ENCODE data around the gene PROC. TPM values are rescaled to one million over a fixed set of nuclear protein-coding genes. Genes with fewer than 3 reads are reported as not detected.

PROC gene
- total RNA-seq, 1 donor from 2014 or later = 1.0 TPM

- Histone ChIP-seq H3K36me3 (ENCODE audit: insufficient read depth, low read length) (no peaks in the 10 kb centered on the region), H2AFZ (ENCODE audit: low read depth, low read length) (no peak overlapping the region), H3K9ac (ENCODE audit: low read length) (no peak overlapping the region), H3K4me3 (ENCODE audit: insufficient read depth, low read depth, low read length) (no peak overlapping the region), H4K20me1 (ENCODE audit: insufficient read depth, low read length) (no peaks in the 10 kb centered on the region), H3K4me1 (ENCODE audit: insufficient read depth, low read length) (peaks cover 31% of the 10 kb centered on the region), H3K27ac (ENCODE audit: low read depth, low read length) (no peak overlapping the region), H3K9me3 (ENCODE audit: insufficient read depth, low read depth, low read length) (no peaks in the 10 kb centered on the region), H3K79me2 (ENCODE audit: insufficient read depth, low read length) (no peaks in the 10 kb centered on the region), H3K4me2 (ENCODE audit: low read length) (no peak overlapping the region), H3K27me3 (ENCODE audit: insufficient read depth, low read length) (no peaks in the 10 kb centered on the region)
- DNase-seq (ENCODE audit: low read depth) = no peak
- peaks cover 34% of the 10 kb centered on the region for H3K4me1 Mint-ChIP-seq (ENCODE audit: low read depth, unreplicated experiment)
- no peaks in the 10 kb centered on the region for H3K27me3 Mint-ChIP-seq (ENCODE audit: low read depth, unreplicated experiment)
- no peak overlapping the region for H3K27ac Mint-ChIP-seq (ENCODE audit: unreplicated experiment)
- FAIRE-seq = no peak
- TF ChIP-seq CTCF (IDR thresholded peaks at IDR 0.05; ENCODE audit: insufficient read depth, low read depth, low read length) (no peak), EZH2 (IDR thresholded peaks at IDR 0.05; ENCODE audit: insufficient read depth, low read length) (no peak)
- no peaks in the 10 kb centered on the region for H3K9me3 Mint-ChIP-seq (ENCODE audit: unreplicated experiment)
- H3K36me3 Mint-ChIP-seq (ENCODE audit: low read depth, unreplicated experiment) = no peaks in the 10 kb centered on the region
- no peak overlapping the region for H3K4me3 Mint-ChIP-seq (ENCODE audit: unreplicated experiment)
Observed at GRCh38 chr2:127404466-127405254, 13.6 kb upstream of the PROC start.

- H3K27ac ChIP-seq (ENCODE audit: low read depth, low read length) = no peak overlapping the region
- no peak overlapping the region for H3K4me3 Mint-ChIP-seq (ENCODE audit: unreplicated experiment)
- H2AFZ ChIP-seq (ENCODE audit: low read depth, low read length) = no peak overlapping the region
- peaks cover 31% of the 10 kb centered on the region for H3K4me1 Mint-ChIP-seq (ENCODE audit: low read depth, unreplicated experiment)
- H3K4me2 ChIP-seq (ENCODE audit: low read length) = no peak overlapping the region
- H4K20me1 ChIP-seq (ENCODE audit: insufficient read depth, low read length) = no peaks in the 10 kb centered on the region
- H3K27ac Mint-ChIP-seq (ENCODE audit: unreplicated experiment) = no peak overlapping the region
- no peak overlapping the region for H3K4me3 ChIP-seq (ENCODE audit: insufficient read depth, low read depth, low read length)
- no peaks in the 10 kb centered on the region for H3K36me3 ChIP-seq (ENCODE audit: insufficient read depth, low read length)
- no peaks in the 10 kb centered on the region for H3K79me2 ChIP-seq (ENCODE audit: insufficient read depth, low read length)
- no peak overlapping the region for H3K9ac ChIP-seq (ENCODE audit: low read length)
- H3K4me1 ChIP-seq (ENCODE audit: insufficient read depth, low read length) = peaks cover 31% of the 10 kb centered on the region
- H3K27me3 ChIP-seq (ENCODE audit: insufficient read depth, low read length) = no peaks in the 10 kb centered on the region
- no peak for DNase-seq (ENCODE audit: low read depth)
- TF ChIP-seq EZH2 (IDR thresholded peaks at IDR 0.05; ENCODE audit: insufficient read depth, low read length) = no peak
- TF ChIP-seq CTCF (IDR thresholded peaks at IDR 0.05; ENCODE audit: insufficient read depth, low read depth, low read length) = no peak
- no peaks in the 10 kb centered on the region for H3K36me3 Mint-ChIP-seq (ENCODE audit: low read depth, unreplicated experiment)
- H3K27me3 Mint-ChIP-seq (ENCODE audit: low read depth, unreplicated experiment) = no peaks in the 10 kb centered on the region
- no peaks in the 10 kb centered on the region for H3K9me3 Mint-ChIP-seq (ENCODE audit: unreplicated experiment)
- FAIRE-seq = no peak
- H3K9me3 ChIP-seq (ENCODE audit: insufficient read depth, low read depth, low read length) = no peaks in the 10 kb centered on the region
Observed at GRCh38 chr2:127405255-127405610, 13.0 kb upstream of the PROC start.

GRCh38 chr2:127406454-127406853 lies 11.8 kb upstream of the PROC start:
- Histone ChIP-seq H3K9me3 (ENCODE audit: insufficient read depth, low read depth, low read length) (no peaks in the 10 kb centered on the region), H3K36me3 (ENCODE audit: insufficient read depth, low read length) (no peaks in the 10 kb centered on the region), H3K27ac (ENCODE audit: low read depth, low read length) (no peak overlapping the region), H3K4me2 (ENCODE audit: low read length) (no peak overlapping the region), H2AFZ (ENCODE audit: low read depth, low read length) (no peak overlapping the region), H3K4me1 (ENCODE audit: insufficient read depth, low read length) (peaks cover 28% of the 10 kb centered on the region), H3K79me2 (ENCODE audit: insufficient read depth, low read length) (no peaks in the 10 kb centered on the region), H3K4me3 (ENCODE audit: insufficient read depth, low read depth, low read length) (no peak overlapping the region), H3K9ac (ENCODE audit: low read length) (no peak overlapping the region), H4K20me1 (ENCODE audit: insufficient read depth, low read length) (no peaks in the 10 kb centered on the region), H3K27me3 (ENCODE audit: insufficient read depth, low read length) (no peaks in the 10 kb centered on the region)
- FAIRE-seq (no peak), DNase-seq (ENCODE audit: low read depth) (no peak)
- no peaks in the 10 kb centered on the region for H3K27me3 Mint-ChIP-seq (ENCODE audit: low read depth, unreplicated experiment)
- no peak overlapping the region for H3K27ac Mint-ChIP-seq (ENCODE audit: unreplicated experiment)
- H3K36me3 Mint-ChIP-seq (ENCODE audit: low read depth, unreplicated experiment) = no peaks in the 10 kb centered on the region
- TF ChIP-seq CTCF (IDR thresholded peaks at IDR 0.05; ENCODE audit: insufficient read depth, low read depth, low read length) = no peak
- TF ChIP-seq EZH2 (IDR thresholded peaks at IDR 0.05; ENCODE audit: insufficient read depth, low read length) = no peak
- peaks cover 33% of the 10 kb centered on the region for H3K4me1 Mint-ChIP-seq (ENCODE audit: low read depth, unreplicated experiment)
- H3K4me3 Mint-ChIP-seq (ENCODE audit: unreplicated experiment) = no peak overlapping the region
- H3K9me3 Mint-ChIP-seq (ENCODE audit: unreplicated experiment) = peaks cover 2% of the 10 kb centered on the region

Data from astrocyte (in vitro differentiated cells and primary cell).